Lung (tissue), 12 donors: ENCODE measurements around the gene ATP8B3. TPM values are rescaled to one million over a fixed set of nuclear protein-coding genes. Genes with fewer than 3 reads are reported as not detected.
A peak's percentile ranks its signal among the peaks of the same experiment; 100 is the strongest.

ENCODE experiments used
- ATAC-seq: fragments of 200-7000 bp; cut with Tn5 transposase; one replicate; pipeline ENCODE4 v1.9.1; 2020; ENCODE audit warnings: moderate number of reproducible peaks; ENCODE audit not compliant: insufficient read depth, low FRiP score
- DNase-seq, 3 donors: peaks; one replicate each; pipeline ENCODE4 v3.0.0-alpha.2; 2013 to 2017
- H3K27ac ChIP-seq, 2 donors: one replicate each; pipeline ENCODE4 v1.5.1; 2013; ENCODE audit warnings: mild to moderate bottlenecking in 2 of 2, moderate library complexity in 2 of 2, control low read depth in 1 of 2, inconsistent platforms in 1 of 2, low read depth in 1 of 2, low read length in 1 of 2
- H3K27me3 ChIP-seq, 3 donors: one replicate each; pipeline ENCODE4 v1.5.1; 2013; ENCODE audit warnings: low read length in 2 of 3; ENCODE audit not compliant: control insufficient read depth in 3 of 3, insufficient read depth in 3 of 3
- H3K36me3 ChIP-seq, 4 donors: one replicate each; pipeline ENCODE4 v1.5.1; 2013; ENCODE audit warnings: low read length in 4 of 4, mild to moderate bottlenecking in 1 of 4, moderate library complexity in 1 of 4; ENCODE audit not compliant: control insufficient read depth in 4 of 4, insufficient read depth in 4 of 4
- H3K4me1 ChIP-seq, 5 donors: one replicate each; pipeline ENCODE4 v1.5.1; 2013; ENCODE audit warnings: low read length in 5 of 5, mild to moderate bottlenecking in 2 of 5, moderate library complexity in 1 of 5; ENCODE audit not compliant: control insufficient read depth in 5 of 5, insufficient read depth in 5 of 5
- H3K4me3 ChIP-seq: one replicate; pipeline ENCODE4 v1.5.1; 2013; ENCODE audit warnings: mild to moderate bottlenecking, control low read depth, moderate library complexity
- H3K9ac ChIP-seq, 2 donors: one replicate each; pipeline ENCODE4 v1.5.1; 2013; ENCODE audit warnings: low read length in 2 of 2, control low read depth in 1 of 2; ENCODE audit not compliant: insufficient read depth in 1 of 2
- H3K9me3 ChIP-seq, 4 donors: one replicate each; pipeline ENCODE4 v1.5.1; 2013; ENCODE audit warnings: low read length in 3 of 4, mild to moderate bottlenecking in 1 of 4, moderate library complexity in 1 of 4; ENCODE audit not compliant: control insufficient read depth in 4 of 4, insufficient read depth in 3 of 4
- CTCF ChIP-seq: IDR thresholded peaks from 2 replicates; pipeline ENCODE4 v1.5.1; 2012; ENCODE audit warnings: mild to moderate bottlenecking; ENCODE audit errors: control extremely low read depth, extremely low read depth
- WGBS, 2 donors: extraction: QIAGEN DNeasy Blood & Tissue Kit; methylation state at CpG; one replicate each; pipeline ENCODE4 v1.1.7; 2013; 5-methylcytosine and 5-hydroxymethylcytosine counted together
- polyA plus RNA-seq, 2 donors: library from polyadenylated mRNA; stranded (reverse); fragments of 200-250 nt; gene quantifications; one replicate each; pipeline ENCODE4 v1.2.1, GENCODE V29; 2013
- total RNA-seq, 2 donors: library from RNA; depleted of rRNA in 1 of 2; stranded (reverse); fragments of >200 nt in 1 of 2; gene quantifications; one replicate each; pipeline ENCODE4 v1.2.1, GENCODE V29; 2014 to 2021
- donor health status: control.
- donor health status: control.
- donor health status: Bipolar disorder and iron deficiency.
- donor health status: healthy.
- donor health status: DM: yes; HTN: yes; CAD: no.

Gene ATP8B3
- total and polyA plus RNA-seq, 4 donors = 0.69 to 2.4 (median 1.8) TPM

- H3K9me3 ChIP-seq = no peaks in the 10 kb centered on the region
- no peak overlapping the region for H3K9ac ChIP-seq
- no peaks in the 10 kb centered on the region for H3K27me3 ChIP-seq
- no peak overlapping the region for H3K4me3 ChIP-seq
- TF ChIP-seq CTCF = no peak
- peak; percentile 92 to 94 (median 92) for DNase-seq
- H3K27ac ChIP-seq = no peak overlapping the region
- H3K36me3 ChIP-seq = no peaks in the 10 kb centered on the region
- whole genome bisulfite sequencing, 2 donors = 40 to 51% methylated on average over 31 to 32 of the region's 32 CpGs
- H3K4me1 ChIP-seq = peaks cover 2 to 61% (median 41%) of the 10 kb centered on the region in 5 donors
- no peak for ATAC-seq
Observed at GRCh38 chr19:1860042-1860775, 48.1 kb upstream of the ATP8B3 start.

- DNase-seq (no peak), ATAC-seq (no peak)
- no peak for TF ChIP-seq CTCF
- Histone ChIP-seq H3K9ac (no peak overlapping the region), H3K27me3 (no peaks in the 10 kb centered on the region), H3K9me3 (no peaks in the 10 kb centered on the region), H3K4me1 (peaks cover 2 to 63% (median 46%) of the 10 kb centered on the region in 5 donors), H3K36me3 (peaks cover 0 to under 1% (median 0%) of the 10 kb centered on the region in 4 donors), H3K4me3 (no peak overlapping the region), H3K27ac (no peak overlapping the region)
- WGBS, 2 donors = 66% methylated on average over 18 of the region's 18 CpGs
Observed at GRCh38 chr19:1859331-1859781, 47.3 kb upstream of the ATP8B3 start.

- ATAC-seq = no peak
- H3K27ac ChIP-seq = peak overlapping the region in 1 of 2 donors; percentile 46
- H3K4me3 ChIP-seq = no peak overlapping the region
- no peak for TF ChIP-seq CTCF
- H3K27me3 ChIP-seq = no peaks in the 10 kb centered on the region
- H3K4me1 ChIP-seq = peaks cover 2 to 69% (median 49%) of the 10 kb centered on the region in 5 donors
- peaks cover 0 to 3% (median 0%) of the 10 kb centered on the region in 4 donors for H3K36me3 ChIP-seq
- no peak overlapping the region for H3K9ac ChIP-seq
- WGBS, 2 donors = 48 to 75% methylated on average over 9 to 10 of the region's 10 CpGs
- H3K9me3 ChIP-seq = no peaks in the 10 kb centered on the region
- no peak for DNase-seq
Observed at GRCh38 chr19:1858412-1859081, 46.5 kb upstream of the ATP8B3 start.
